Middle frontal gyrus (tissue), 1 donor: ENCODE data around the gene ACOT13.
"Not testable (repeated sequence)": the region's sequence is repeated elsewhere in the genome, so short reads cannot be mapped to it uniquely, and the experiment has no call there.

Source experiments
- DNase-seq: peaks from one replicate; pipeline ENCODE4 v3.0.0-alpha.2; 2015; ENCODE audit warnings: low spot score; ENCODE audit errors: extremely low spot score

Gene ACOT13

GRCh38 chr6:24721461-24722215 is 54.8 kb downstream of the ACOT13 start:
- peak; percentile 79 for DNase-seq

GRCh38 chr6:24723270-24723669 is 56.4 kb downstream of the ACOT13 start:
- DNase-seq = no peak

- DNase-seq = not testable (repeated sequence)
Measured at GRCh38 chr6:24730653-24731052, 63.8 kb downstream of the ACOT13 start.

GRCh38 chr6:24731456-24732134 is 64.7 kb downstream of the ACOT13 start:
- DNase-seq = not testable (repeated sequence)

- no peak for DNase-seq
Measured at GRCh38 chr6:24734166-24734565, 67.3 kb downstream of the ACOT13 start.

- DNase-seq = not testable (repeated sequence)
Measured at GRCh38 chr6:24734710-24735109, 67.8 kb downstream of the ACOT13 start.

GRCh38 chr6:24738741-24739140 is 71.9 kb downstream of the ACOT13 start:
- DNase-seq = no peak

- DNase-seq = no peak
Measured at GRCh38 chr6:24740861-24741260, 74.0 kb downstream of the ACOT13 start.

- no peak for DNase-seq
Measured at GRCh38 chr6:24742216-24742738, 75.4 kb downstream of the ACOT13 start.

GRCh38 chr6:24743265-24743943 is 76.5 kb downstream of the ACOT13 start:
- DNase-seq = no peak

GRCh38 chr6:24743944-24744335 is 77.1 kb downstream of the ACOT13 start:
- no peak for DNase-seq

GRCh38 chr6:24744911-24745310 is 78.0 kb downstream of the ACOT13 start:
- no peak for DNase-seq

GRCh38 chr6:24749297-24749696 is 82.4 kb downstream of the ACOT13 start:
- DNase-seq = no peak

- DNase-seq = not testable (repeated sequence)
Measured at GRCh38 chr6:24750878-24751277, 84.0 kb downstream of the ACOT13 start.

- DNase-seq = no peak
Measured at GRCh38 chr6:24752503-24752902, 85.6 kb downstream of the ACOT13 start.

- no peak for DNase-seq
Measured at GRCh38 chr6:24752917-24753492, 86.1 kb downstream of the ACOT13 start.

- DNase-seq = no peak
Measured at GRCh38 chr6:24753545-24753944, 86.7 kb downstream of the ACOT13 start.

GRCh38 chr6:24754378-24754777 is 87.5 kb downstream of the ACOT13 start:
- DNase-seq = not testable (repeated sequence)
